ENCODE data around the gene ABCA13.

The ABCA13 gene

GRCh38 chr7:48245751-48246472 lies 74.7 kb downstream of the ABCA13 start:
- Histone ChIP-seq H3K27ac (ENCODE audit: low read length) (no peak overlapping the region), H3K4me3 (ENCODE audit: low read depth in 1 of 2, low read length in 2 of 2) (no peak overlapping the region), H3K36me3 (ENCODE audit: control insufficient read depth in 1 of 2, insufficient read depth in 2 of 2, low read length in 2 of 2) (no peaks in the 10 kb centered on the region)

GRCh38 chr7:48249166-48249565 lies 77.9 kb downstream of the ABCA13 start:
- Histone ChIP-seq H3K4me1 (ENCODE audit: control insufficient read depth in 1 of 2, insufficient read depth in 2 of 2, low read length in 2 of 2) (peaks cover 0 to 7% of the 10 kb centered on the region in 2 donors), H3K4me3 (ENCODE audit: low read depth in 1 of 2, low read length in 2 of 2) (no peak overlapping the region), H3K36me3 (ENCODE audit: control insufficient read depth in 1 of 2, insufficient read depth in 2 of 2, low read length in 2 of 2) (no peaks in the 10 kb centered on the region), H3K9me3 (ENCODE audit: control insufficient read depth in 1 of 2, low read length in 2 of 2) (no peaks in the 10 kb centered on the region), H3K27me3 (ENCODE audit: low read depth, low read length) (no peaks in the 10 kb centered on the region), H3K27ac (ENCODE audit: low read length) (no peak overlapping the region)

More at GRCh38 chr7:48245751-48246472, 74.7 kb downstream of the ABCA13 start:
- no peaks in the 10 kb centered on the region for H3K9me3 ChIP-seq (ENCODE audit: control insufficient read depth in 1 of 2, low read length in 2 of 2)
- H3K27me3 ChIP-seq (ENCODE audit: low read depth, low read length): no peaks in the 10 kb centered on the region
- H3K4me1 ChIP-seq (ENCODE audit: control insufficient read depth in 1 of 2, insufficient read depth in 2 of 2, low read length in 2 of 2): peaks cover 0 to 7% of the 10 kb centered on the region in 2 donors

- Histone ChIP-seq H3K4me3 (ENCODE audit: low read depth in 1 of 2, low read length in 2 of 2) (no peak overlapping the region), H3K4me1 (ENCODE audit: control insufficient read depth in 1 of 2, insufficient read depth in 2 of 2, low read length in 2 of 2) (no peaks in the 10 kb centered on the region), H3K36me3 (ENCODE audit: control insufficient read depth in 1 of 2, insufficient read depth in 2 of 2, low read length in 2 of 2) (no peaks in the 10 kb centered on the region), H3K27me3 (ENCODE audit: low read depth, low read length) (no peaks in the 10 kb centered on the region), H3K9me3 (ENCODE audit: control insufficient read depth in 1 of 2, low read length in 2 of 2) (no peaks in the 10 kb centered on the region), H3K27ac (ENCODE audit: low read length) (no peak overlapping the region)
Observed at GRCh38 chr7:48250441-48250951, 79.2 kb downstream of the ABCA13 start.

GRCh38 chr7:48251766-48252165 lies 80.5 kb downstream of the ABCA13 start:
- Histone ChIP-seq H3K4me1 (ENCODE audit: control insufficient read depth in 1 of 2, insufficient read depth in 2 of 2, low read length in 2 of 2) (no peaks in the 10 kb centered on the region), H3K4me3 (ENCODE audit: low read depth in 1 of 2, low read length in 2 of 2) (no peak overlapping the region)

GRCh38 chr7:48252995-48253394 lies 81.7 kb downstream of the ABCA13 start:
- no peaks in the 10 kb centered on the region for H3K27me3 ChIP-seq (ENCODE audit: low read depth, low read length)
- peaks cover 0 to 6% of the 10 kb centered on the region in 2 donors for H3K9me3 ChIP-seq (ENCODE audit: control insufficient read depth in 1 of 2, low read length in 2 of 2)
- no peaks in the 10 kb centered on the region for H3K4me1 ChIP-seq (ENCODE audit: control insufficient read depth in 1 of 2, insufficient read depth in 2 of 2, low read length in 2 of 2)
- no peak overlapping the region for H3K27ac ChIP-seq (ENCODE audit: low read length)
- no peak overlapping the region for H3K4me3 ChIP-seq (ENCODE audit: low read depth in 1 of 2, low read length in 2 of 2)
- H3K36me3 ChIP-seq (ENCODE audit: control insufficient read depth in 1 of 2, insufficient read depth in 2 of 2, low read length in 2 of 2): no peaks in the 10 kb centered on the region

More at GRCh38 chr7:48251766-48252165, 80.5 kb downstream of the ABCA13 start:
- Histone ChIP-seq H3K9me3 (ENCODE audit: control insufficient read depth in 1 of 2, low read length in 2 of 2) (no peaks in the 10 kb centered on the region), H3K36me3 (ENCODE audit: control insufficient read depth in 1 of 2, insufficient read depth in 2 of 2, low read length in 2 of 2) (no peaks in the 10 kb centered on the region), H3K27ac (ENCODE audit: low read length) (no peak overlapping the region), H3K27me3 (ENCODE audit: low read depth, low read length) (no peaks in the 10 kb centered on the region)

- H3K4me3 ChIP-seq (ENCODE audit: low read depth in 1 of 2, low read length in 2 of 2): no peak overlapping the region
- H3K27me3 ChIP-seq (ENCODE audit: low read depth, low read length): no peaks in the 10 kb centered on the region
- H3K27ac ChIP-seq (ENCODE audit: low read length): no peak overlapping the region
- H3K4me1 ChIP-seq (ENCODE audit: control insufficient read depth in 1 of 2, insufficient read depth in 2 of 2, low read length in 2 of 2): no peaks in the 10 kb centered on the region
- H3K36me3 ChIP-seq (ENCODE audit: control insufficient read depth in 1 of 2, insufficient read depth in 2 of 2, low read length in 2 of 2): no peaks in the 10 kb centered on the region
- H3K9me3 ChIP-seq (ENCODE audit: control insufficient read depth in 1 of 2, low read length in 2 of 2): peaks cover 0 to 6% of the 10 kb centered on the region in 2 donors
Observed at GRCh38 chr7:48255046-48255445, 83.8 kb downstream of the ABCA13 start.

- no peak overlapping the region for H3K4me3 ChIP-seq (ENCODE audit: low read depth in 1 of 2, low read length in 2 of 2)
- no peaks in the 10 kb centered on the region for H3K27me3 ChIP-seq (ENCODE audit: low read depth, low read length)
- H3K27ac ChIP-seq (ENCODE audit: low read length): no peak overlapping the region
- peaks cover 0 to 6% of the 10 kb centered on the region in 2 donors for H3K9me3 ChIP-seq (ENCODE audit: control insufficient read depth in 1 of 2, low read length in 2 of 2)
- no peaks in the 10 kb centered on the region for H3K36me3 ChIP-seq (ENCODE audit: control insufficient read depth in 1 of 2, insufficient read depth in 2 of 2, low read length in 2 of 2)
- no peaks in the 10 kb centered on the region for H3K4me1 ChIP-seq (ENCODE audit: control insufficient read depth in 1 of 2, insufficient read depth in 2 of 2, low read length in 2 of 2)
Observed at GRCh38 chr7:48259463-48260280, 88.4 kb downstream of the ABCA13 start.

- H3K4me1 ChIP-seq (ENCODE audit: control insufficient read depth in 1 of 2, insufficient read depth in 2 of 2, low read length in 2 of 2): no peaks in the 10 kb centered on the region
- no peak overlapping the region for H3K4me3 ChIP-seq (ENCODE audit: low read depth in 1 of 2, low read length in 2 of 2)
- no peaks in the 10 kb centered on the region for H3K36me3 ChIP-seq (ENCODE audit: control insufficient read depth in 1 of 2, insufficient read depth in 2 of 2, low read length in 2 of 2)
- peaks cover 0 to 6% of the 10 kb centered on the region in 2 donors for H3K9me3 ChIP-seq (ENCODE audit: control insufficient read depth in 1 of 2, low read length in 2 of 2)
- H3K27ac ChIP-seq (ENCODE audit: low read length): no peak overlapping the region
- H3K27me3 ChIP-seq (ENCODE audit: low read depth, low read length): no peaks in the 10 kb centered on the region
Observed at GRCh38 chr7:48261696-48262095, 90.4 kb downstream of the ABCA13 start.

GRCh38 chr7:48262606-48263310 lies 91.5 kb downstream of the ABCA13 start:
- Histone ChIP-seq H3K36me3 (ENCODE audit: control insufficient read depth in 1 of 2, insufficient read depth in 2 of 2, low read length in 2 of 2) (no peaks in the 10 kb centered on the region), H3K9me3 (ENCODE audit: control insufficient read depth in 1 of 2, low read length in 2 of 2) (no peaks in the 10 kb centered on the region), H3K4me3 (ENCODE audit: low read depth in 1 of 2, low read length in 2 of 2) (no peak overlapping the region), H3K4me1 (ENCODE audit: control insufficient read depth in 1 of 2, insufficient read depth in 2 of 2, low read length in 2 of 2) (no peaks in the 10 kb centered on the region), H3K27ac (ENCODE audit: low read length) (no peak overlapping the region), H3K27me3 (ENCODE audit: low read depth, low read length) (no peaks in the 10 kb centered on the region)

GRCh38 chr7:48263311-48263650 lies 92.0 kb downstream of the ABCA13 start:
- Histone ChIP-seq H3K27me3 (ENCODE audit: low read depth, low read length) (no peaks in the 10 kb centered on the region), H3K36me3 (ENCODE audit: control insufficient read depth in 1 of 2, insufficient read depth in 2 of 2, low read length in 2 of 2) (no peaks in the 10 kb centered on the region), H3K9me3 (ENCODE audit: control insufficient read depth in 1 of 2, low read length in 2 of 2) (no peaks in the 10 kb centered on the region), H3K4me3 (ENCODE audit: low read depth in 1 of 2, low read length in 2 of 2) (no peak overlapping the region), H3K4me1 (ENCODE audit: control insufficient read depth in 1 of 2, insufficient read depth in 2 of 2, low read length in 2 of 2) (no peaks in the 10 kb centered on the region), H3K27ac (ENCODE audit: low read length) (no peak overlapping the region)

GRCh38 chr7:48269066-48269465 lies 97.8 kb downstream of the ABCA13 start:
- H3K36me3 ChIP-seq (ENCODE audit: control insufficient read depth in 1 of 2, insufficient read depth in 2 of 2, low read length in 2 of 2): no peaks in the 10 kb centered on the region
- H3K9me3 ChIP-seq (ENCODE audit: control insufficient read depth in 1 of 2, low read length in 2 of 2): no peaks in the 10 kb centered on the region
- H3K27ac ChIP-seq (ENCODE audit: low read length): no peak overlapping the region
- H3K4me1 ChIP-seq (ENCODE audit: control insufficient read depth in 1 of 2, insufficient read depth in 2 of 2, low read length in 2 of 2): no peaks in the 10 kb centered on the region
- no peak overlapping the region for H3K4me3 ChIP-seq (ENCODE audit: low read depth in 1 of 2, low read length in 2 of 2)
- H3K27me3 ChIP-seq (ENCODE audit: low read depth, low read length): no peaks in the 10 kb centered on the region
